ENCODE results near the gene KRT23. TPM values are rescaled to one million over a fixed set of nuclear protein-coding genes. Genes with fewer than 3 reads are reported as not detected.

KRT23 gene
- total RNA-seq, 6 experiments from 2014 or later: 0.14 TPM; not detected in 5

- peak; percentile 88 for DNase-seq
- H3K4me1 Mint-ChIP-seq (ENCODE audit: low read depth): peaks cover 96% of the 10 kb centered on the region
- peak overlapping the region; percentile 78 for H3K27ac Mint-ChIP-seq
- H3K36me3 Mint-ChIP-seq (ENCODE audit: low read depth): no peaks in the 10 kb centered on the region
- no peaks in the 10 kb centered on the region for H3K9me3 Mint-ChIP-seq
- no peak for TF ChIP-seq CTCF (IDR thresholded peaks at IDR 0.05)
- no peaks in the 10 kb centered on the region for H3K27me3 Mint-ChIP-seq (ENCODE audit: insufficient read depth)
- peak overlapping the region; percentile 18; the same call in 1 of the 2 replicates for H3K4me3 Mint-ChIP-seq
Observed at GRCh38 chr17:40956401-40957254, 19.2 kb upstream of the KRT23 start.

GRCh38 chr17:40953881-40954280 is 16.4 kb upstream of the KRT23 start:
- Mint-ChIP-seq H3K27ac (peak overlapping the region; percentile 84), H3K9me3 (no peaks in the 10 kb centered on the region), H3K4me1 (ENCODE audit: low read depth) (peaks cover 98% of the 10 kb centered on the region), H3K27me3 (ENCODE audit: insufficient read depth) (no peaks in the 10 kb centered on the region; the same call in none of the 2 replicates), H3K4me3 (no peak overlapping the region; the same call in 1 of the 2 replicates), H3K36me3 (ENCODE audit: low read depth) (no peaks in the 10 kb centered on the region)
- TF ChIP-seq CTCF (IDR thresholded peaks at IDR 0.05): no peak
- peak; percentile 75 for DNase-seq

GRCh38 chr17:40952661-40953060 is 15.2 kb upstream of the KRT23 start:
- DNase-seq: peak; percentile 85
- Mint-ChIP-seq H3K27ac (peak overlapping the region; percentile 84), H3K36me3 (ENCODE audit: low read depth) (no peaks in the 10 kb centered on the region), H3K9me3 (no peaks in the 10 kb centered on the region), H3K4me1 (ENCODE audit: low read depth) (peaks cover 88% of the 10 kb centered on the region), H3K27me3 (ENCODE audit: insufficient read depth) (no peaks in the 10 kb centered on the region; the same call in none of the 2 replicates), H3K4me3 (peak overlapping the region; percentile 8)
- no peak for TF ChIP-seq CTCF (IDR thresholded peaks at IDR 0.05)

GRCh38 chr17:40952154-40952553 is 14.7 kb upstream of the KRT23 start:
- Mint-ChIP-seq H3K27me3 (ENCODE audit: insufficient read depth) (no peaks in the 10 kb centered on the region; the same call in none of the 2 replicates), H3K4me3 (no peak overlapping the region), H3K27ac (peak overlapping the region; percentile 84), H3K4me1 (ENCODE audit: low read depth) (peaks cover 83% of the 10 kb centered on the region), H3K9me3 (no peaks in the 10 kb centered on the region), H3K36me3 (ENCODE audit: low read depth) (no peaks in the 10 kb centered on the region)
- no peak for DNase-seq
- TF ChIP-seq CTCF (IDR thresholded peaks at IDR 0.05): no peak

- DNase-seq: no peak
- no peaks in the 10 kb centered on the region for H3K9me3 Mint-ChIP-seq
- peaks cover 73% of the 10 kb centered on the region for H3K4me1 Mint-ChIP-seq (ENCODE audit: low read depth)
Observed at GRCh38 chr17:40951011-40951622, 13.7 kb upstream of the KRT23 start.

More at GRCh38 chr17:40951011-40951622, 13.7 kb upstream of the KRT23 start:
- no peak for TF ChIP-seq CTCF (IDR thresholded peaks at IDR 0.05)
- Mint-ChIP-seq H3K36me3 (ENCODE audit: low read depth) (no peaks in the 10 kb centered on the region), H3K27ac (peak overlapping the region; percentile 84; the same call in 1 of the 2 replicates), H3K4me3 (no peak overlapping the region), H3K27me3 (ENCODE audit: insufficient read depth) (no peaks in the 10 kb centered on the region; the same call in none of the 2 replicates)
